ENCODE data around the gene CD44.

- no peak for TF ChIP-seq POLR2A (IDR thresholded peaks at IDR 0.05)
- TF ChIP-seq CTCF (IDR thresholded peaks at IDR 0.05): no peak
- TF ChIP-seq POLR2AphosphoS5 (IDR thresholded peaks at IDR 0.05): peak; percentile 34
Observed at GRCh38 chr11:35227576-35228327, 88.8 kb downstream of the CD44 start.

All from gastroesophageal sphincter (tissue), 3 donors.